Omental fat pad (tissue), 4 donors: ENCODE results near the gene MIF. TPM values are rescaled to one million over a fixed set of nuclear protein-coding genes. Genes with fewer than 3 reads are reported as not detected.
"Not testable (repeated sequence)": the region's sequence is repeated elsewhere in the genome, so short reads cannot be mapped to it uniquely, and the experiment has no call there.

Source experiments
- ATAC-seq: fragments of 150-250 bp; one replicate; pipeline ENCODE4 v1.9.1; 2016; ENCODE audit warnings: mild to moderate bottlenecking, moderate library complexity; ENCODE audit not compliant: low FRiP score
- DNase-seq: peaks from one replicate; pipeline ENCODE4 v3.0.0-alpha.2; 2019; ENCODE audit warnings: low spot score
- CTCF ChIP-seq, 3 donors: fragments of 450-650 bp; IDR thresholded peaks; one replicate each; pipeline ENCODE4 v1.5.1; 2016 to 2017; ENCODE audit warnings: antibody characterized with exemption in 3 of 3, mild to moderate bottlenecking in 3 of 3, moderate library complexity in 2 of 3
- total RNA-seq, 4 donors: library from RNA; depleted of rRNA; stranded (reverse); fragments of >200 nt; gene quantifications; one replicate each; pipeline ENCODE4 v1.1.0, GENCODE V29; 2016

The MIF gene
- total RNA-seq, 4 donors from 2014 or later, result 136 to 255 (median 235) TPM

- no peak for TF ChIP-seq CTCF (IDR thresholded peaks at IDR 0.05)
- ATAC-seq (no peak), DNase-seq (no peak)
These were observed 12.5 kb downstream of the MIF start for GRCh38 chr22:23906641-23907040.

- DNase-seq, ATAC-seq: not testable (repeated sequence)
These were observed 13.2 kb downstream of the MIF start for GRCh38 chr22:23907423-23907822.

GRCh38 chr22:23908587-23909205, 14.5 kb downstream of the MIF start:
- no peak for TF ChIP-seq CTCF (IDR thresholded peaks at IDR 0.05)
- ATAC-seq (no peak), DNase-seq (no peak)

GRCh38 chr22:23909296-23909898, 15.2 kb downstream of the MIF start:
- no peak for ATAC-seq
- no peak for TF ChIP-seq CTCF (IDR thresholded peaks at IDR 0.05)
- DNase-seq, result no peak

GRCh38 chr22:23910496-23911190, 16.5 kb downstream of the MIF start:
- DNase-seq, result no peak
- TF ChIP-seq CTCF (IDR thresholded peaks at IDR 0.05), result no peak
- no peak for ATAC-seq

- no peak for ATAC-seq
- no peak for TF ChIP-seq CTCF (IDR thresholded peaks at IDR 0.05)
- no peak for DNase-seq
These were observed 17.3 kb downstream of the MIF start for GRCh38 chr22:23911318-23911980.

- no peak for DNase-seq
- TF ChIP-seq CTCF (IDR thresholded peaks at IDR 0.05), result no peak
- no peak for ATAC-seq
These were observed 18.2 kb downstream of the MIF start for GRCh38 chr22:23912293-23912903.
